Measurements from ENCODE around the gene SF3B2.
"Not testable (repeated sequence)": the region's sequence is repeated elsewhere in the genome, so short reads cannot be mapped to it uniquely, and the experiment has no call there.

SF3B2 gene

DNA sequence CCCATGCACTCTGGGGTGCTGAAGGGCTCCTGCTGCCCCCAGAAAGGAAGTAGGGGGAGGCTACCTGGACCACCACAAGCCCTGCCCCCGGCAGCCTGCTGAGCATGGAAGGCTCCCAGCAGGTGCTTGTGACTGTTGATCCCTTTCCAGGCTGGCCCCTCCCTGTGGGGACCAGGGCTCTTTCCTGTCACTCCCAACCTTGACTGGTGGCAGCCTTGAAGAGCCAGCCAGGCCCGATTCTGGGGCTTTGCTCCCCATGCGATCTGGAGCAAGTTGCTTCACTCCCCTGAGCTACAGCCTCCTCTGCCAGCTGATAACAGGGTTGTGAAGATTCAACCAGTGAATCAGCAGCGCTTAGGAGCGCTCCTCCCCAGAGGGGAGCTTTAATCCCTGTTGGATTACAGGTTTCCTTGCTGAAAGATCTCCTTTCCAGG, 44.9 kb upstream of the SF3B2 start:
- no peaks in the 10 kb centered on the region for H3K9me3 ChIP-seq (ENCODE audit: insufficient read depth, low read length)
- peaks cover 31% of the 10 kb centered on the region for H3K36me3 ChIP-seq (ENCODE audit: insufficient read depth, insufficient read length, low read length)
- no peak overlapping the region for H3K9ac ChIP-seq (ENCODE audit: insufficient read length, low read depth)

DNA sequence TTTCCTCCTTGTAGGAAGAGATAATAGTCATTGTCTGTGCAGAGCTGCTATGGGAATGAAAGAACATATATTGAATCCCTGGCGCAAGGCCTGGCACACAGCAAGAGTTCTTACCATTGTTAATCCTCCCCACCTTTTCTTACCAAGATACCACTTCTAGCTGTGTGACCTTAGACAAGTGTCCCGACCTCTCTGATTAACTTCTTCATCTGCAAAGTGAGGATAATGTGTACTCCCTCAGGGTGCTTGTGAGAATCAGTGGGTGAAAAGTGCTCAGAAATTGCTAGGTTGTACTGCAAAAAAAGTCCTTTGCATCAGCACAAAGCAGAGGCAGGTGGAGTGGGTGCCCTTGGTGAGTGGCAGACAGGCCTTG, 44.1 kb upstream of the SF3B2 start:
- TF ChIP-seq SUZ12 (IDR thresholded peaks at IDR 0.05; ENCODE audit: extremely low read depth, insufficient read depth, insufficient read length) (no peak), ZNF274 (IDR thresholded peaks at IDR 0.05; ENCODE audit: low read depth, low read length) (no peak), YY1 (IDR thresholded peaks at IDR 0.05; ENCODE audit: insufficient read depth, insufficient read length) (no peak)
- Histone ChIP-seq H3K4me3 (ENCODE audit: insufficient read length, low read depth) (no peak overlapping the region), H3K27me3 (ENCODE audit: insufficient read depth, insufficient read length) (no peaks in the 10 kb centered on the region), H3K4me1 (ENCODE audit: insufficient read depth, insufficient read length) (peaks cover 8% of the 10 kb centered on the region), H3K9me3 (ENCODE audit: insufficient read depth, low read length) (no peaks in the 10 kb centered on the region), H3K36me3 (ENCODE audit: insufficient read depth, insufficient read length, low read length) (peaks cover 31% of the 10 kb centered on the region), H3K9ac (ENCODE audit: insufficient read length, low read depth) (no peak overlapping the region)
- DNase-seq (ENCODE audit: low read depth, low spot score): no peak

More for the DNA sequence above, 44.9 kb upstream of the SF3B2 start:
- Histone ChIP-seq H3K4me1 (ENCODE audit: insufficient read depth, insufficient read length) (peaks cover 6% of the 10 kb centered on the region), H3K4me3 (ENCODE audit: insufficient read length, low read depth) (no peak overlapping the region), H3K27me3 (ENCODE audit: insufficient read depth, insufficient read length) (no peaks in the 10 kb centered on the region)
- no peak for TF ChIP-seq YY1 (IDR thresholded peaks at IDR 0.05; ENCODE audit: insufficient read depth, insufficient read length)
- TF ChIP-seq SUZ12 (IDR thresholded peaks at IDR 0.05; ENCODE audit: extremely low read depth, insufficient read depth, insufficient read length): no peak
- TF ChIP-seq ZNF274 (IDR thresholded peaks at IDR 0.05; ENCODE audit: low read depth, low read length): no peak
- DNase-seq (ENCODE audit: low read depth, low spot score): no peak

DNA sequence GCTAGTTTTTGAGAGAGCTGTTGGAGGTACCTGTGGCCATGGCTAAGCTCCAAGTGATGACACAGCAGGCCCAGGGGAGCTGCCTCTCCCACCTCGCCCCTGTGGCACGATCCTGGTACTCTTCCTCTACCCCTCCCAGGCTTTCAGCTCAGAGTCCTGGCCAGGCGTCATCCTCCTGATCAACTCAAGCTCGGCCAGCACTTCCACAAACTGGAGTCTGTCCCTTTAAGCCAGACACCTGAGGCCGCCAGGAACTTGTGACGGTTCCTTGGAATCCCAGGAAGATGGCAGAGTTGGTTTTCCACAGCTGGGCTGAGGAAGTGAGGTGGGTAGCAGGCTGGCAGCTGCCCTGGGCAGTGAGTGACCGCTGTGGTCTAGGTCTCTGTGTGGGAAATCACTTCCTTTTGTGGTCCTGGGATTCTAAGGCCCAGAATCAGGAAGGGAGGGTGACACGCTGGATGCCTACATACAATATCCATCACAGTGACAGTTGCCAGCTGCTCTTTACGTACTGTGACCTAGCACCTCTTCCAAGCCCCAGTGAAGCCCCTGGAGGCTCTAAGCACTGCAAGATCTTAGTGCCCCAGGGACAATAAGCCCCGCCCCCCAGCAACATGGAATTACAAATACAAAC, 43.6 kb upstream of the SF3B2 start:
- no peaks in the 10 kb centered on the region for H3K9me3 ChIP-seq (ENCODE audit: insufficient read depth, low read length)
- peaks cover 8% of the 10 kb centered on the region for H3K4me1 ChIP-seq (ENCODE audit: insufficient read depth, insufficient read length)
- H3K36me3 ChIP-seq (ENCODE audit: insufficient read depth, insufficient read length, low read length): peaks cover 27% of the 10 kb centered on the region
- no peaks in the 10 kb centered on the region for H3K27me3 ChIP-seq (ENCODE audit: insufficient read depth, insufficient read length)
- TF ChIP-seq YY1 (IDR thresholded peaks at IDR 0.05; ENCODE audit: insufficient read depth, insufficient read length): no peak
- TF ChIP-seq ZNF274 (IDR thresholded peaks at IDR 0.05; ENCODE audit: low read depth, low read length): no peak
- TF ChIP-seq SUZ12 (IDR thresholded peaks at IDR 0.05; ENCODE audit: extremely low read depth, insufficient read depth, insufficient read length): no peak
- no peak overlapping the region for H3K4me3 ChIP-seq (ENCODE audit: insufficient read length, low read depth)
- DNase-seq (ENCODE audit: low read depth, low spot score): no peak
- H3K9ac ChIP-seq (ENCODE audit: insufficient read length, low read depth): no peak overlapping the region

DNA sequence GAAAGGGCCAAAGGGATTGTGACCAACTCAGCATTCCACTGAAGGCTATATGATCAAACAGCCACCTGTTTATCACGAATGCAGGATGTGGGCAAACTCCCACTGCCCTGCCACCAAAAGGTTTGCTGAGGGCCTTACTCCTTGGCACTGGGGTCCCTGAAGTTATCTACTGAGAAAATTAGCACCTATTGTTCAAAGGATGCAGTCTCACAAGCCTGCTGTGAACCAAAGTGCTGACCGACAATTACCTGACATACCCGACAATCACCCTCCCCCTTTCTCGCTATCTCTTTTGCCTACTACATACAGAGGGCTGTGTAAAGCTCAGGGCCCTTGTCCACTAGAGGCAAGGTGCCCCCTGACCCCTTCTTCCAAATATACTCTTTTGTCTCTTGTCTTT, 42.1 kb upstream of the SF3B2 start:
- H3K9ac ChIP-seq (ENCODE audit: insufficient read length, low read depth); H3K27me3 ChIP-seq (ENCODE audit: insufficient read depth, insufficient read length); DNase-seq (ENCODE audit: low read depth, low spot score); H3K4me1 ChIP-seq (ENCODE audit: insufficient read depth, insufficient read length); H3K4me3 ChIP-seq (ENCODE audit: insufficient read length, low read depth); H3K9me3 ChIP-seq (ENCODE audit: insufficient read depth, low read length): not testable (repeated sequence)
- H3K36me3 ChIP-seq (ENCODE audit: insufficient read depth, insufficient read length, low read length): peaks cover 14% of the 10 kb centered on the region

DNA sequence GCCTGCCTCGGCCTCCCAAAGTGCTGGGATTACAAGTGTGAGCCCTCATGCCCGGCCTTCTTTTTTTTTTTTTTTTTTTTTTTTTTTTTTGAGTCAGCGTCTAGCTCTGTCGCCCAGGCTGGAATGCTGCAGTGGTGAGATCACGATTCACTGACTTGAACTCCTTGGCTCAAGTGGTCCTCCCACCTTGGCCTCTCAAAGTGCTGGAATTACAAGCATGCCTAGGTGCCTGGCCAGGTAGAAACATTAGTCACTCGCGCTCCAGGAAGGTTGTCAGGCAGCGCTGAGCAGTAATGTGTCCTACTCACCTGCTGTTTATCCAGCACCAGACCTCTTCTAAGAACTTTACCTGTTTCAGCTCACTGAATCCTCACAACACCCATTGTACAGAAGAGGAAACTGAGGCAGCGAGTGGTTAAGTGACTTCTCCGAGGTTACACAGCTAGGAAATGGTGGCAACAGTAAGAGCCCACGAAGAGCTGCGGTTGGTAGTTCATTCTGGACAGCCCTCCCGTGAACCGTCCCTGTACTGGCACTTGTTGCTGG, 40.9 kb upstream of the SF3B2 start:
- H3K36me3 ChIP-seq (ENCODE audit: insufficient read depth, insufficient read length, low read length): peaks cover 2% of the 10 kb centered on the region
- H3K27me3 ChIP-seq (ENCODE audit: insufficient read depth, insufficient read length): no peaks in the 10 kb centered on the region
- no peaks in the 10 kb centered on the region for H3K9me3 ChIP-seq (ENCODE audit: insufficient read depth, low read length)
- peak; percentile 15 for DNase-seq (ENCODE audit: low read depth, low spot score)
- no peak for TF ChIP-seq YY1 (IDR thresholded peaks at IDR 0.05; ENCODE audit: insufficient read depth, insufficient read length)
- no peak for TF ChIP-seq SUZ12 (IDR thresholded peaks at IDR 0.05; ENCODE audit: extremely low read depth, insufficient read depth, insufficient read length)
- no peak for TF ChIP-seq ZNF274 (IDR thresholded peaks at IDR 0.05; ENCODE audit: low read depth, low read length)
- peaks cover 13% of the 10 kb centered on the region for H3K4me1 ChIP-seq (ENCODE audit: insufficient read depth, insufficient read length)
- H3K4me3 ChIP-seq (ENCODE audit: insufficient read length, low read depth): no peak overlapping the region
- no peak overlapping the region for H3K9ac ChIP-seq (ENCODE audit: insufficient read length, low read depth)

DNA sequence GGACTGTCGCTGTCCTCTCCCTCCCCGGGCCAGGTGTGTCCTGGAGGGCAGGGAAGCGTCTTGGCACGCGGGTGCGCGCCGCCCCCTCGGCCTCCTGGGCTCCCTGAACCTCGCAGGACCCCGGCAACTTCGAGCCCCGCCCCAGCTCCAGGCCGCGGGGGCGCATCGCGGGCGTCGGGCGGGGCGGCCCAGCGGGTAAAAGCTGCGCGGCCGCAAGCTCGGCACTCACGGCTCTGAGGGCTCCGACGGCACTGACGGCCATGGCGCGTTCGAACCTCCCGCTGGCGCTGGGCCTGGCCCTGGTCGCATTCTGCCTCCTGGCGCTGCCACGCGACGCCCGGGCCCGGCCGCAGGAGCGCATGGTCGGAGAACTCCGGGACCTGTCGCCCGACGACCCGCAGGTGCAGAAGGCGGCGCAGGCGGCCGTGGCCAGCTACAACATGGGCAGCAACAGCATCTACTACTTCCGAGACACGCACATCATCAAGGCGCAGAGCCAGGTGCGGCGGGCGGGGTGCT, 40.3 kb upstream of the SF3B2 start, which contains the start of gene CST6:
CST6 (plus strand) TSS at position 224 of the 519 bp plus-strand sequence; CDS start at position 261, 37 bp downstream.
- TF ChIP-seq YY1 (IDR thresholded peaks at IDR 0.05; ENCODE audit: insufficient read depth, insufficient read length): no peak
- no peak for TF ChIP-seq ZNF274 (IDR thresholded peaks at IDR 0.05; ENCODE audit: low read depth, low read length)
- TF ChIP-seq SUZ12 (IDR thresholded peaks at IDR 0.05; ENCODE audit: extremely low read depth, insufficient read depth, insufficient read length): no peak
- Histone ChIP-seq H3K9me3 (ENCODE audit: insufficient read depth, low read length) (no peaks in the 10 kb centered on the region), H3K4me1 (ENCODE audit: insufficient read depth, insufficient read length) (peaks cover 11% of the 10 kb centered on the region), H3K27me3 (ENCODE audit: insufficient read depth, insufficient read length) (no peaks in the 10 kb centered on the region), H3K4me3 (ENCODE audit: insufficient read length, low read depth) (no peak within 1 kb of the TSS), H3K36me3 (ENCODE audit: insufficient read depth, insufficient read length, low read length) (no peaks in the 10 kb centered on the region), H3K9ac (ENCODE audit: insufficient read length, low read depth) (no peak within 1 kb of the TSS)
- no peak for DNase-seq (ENCODE audit: low read depth, low spot score)

DNA sequence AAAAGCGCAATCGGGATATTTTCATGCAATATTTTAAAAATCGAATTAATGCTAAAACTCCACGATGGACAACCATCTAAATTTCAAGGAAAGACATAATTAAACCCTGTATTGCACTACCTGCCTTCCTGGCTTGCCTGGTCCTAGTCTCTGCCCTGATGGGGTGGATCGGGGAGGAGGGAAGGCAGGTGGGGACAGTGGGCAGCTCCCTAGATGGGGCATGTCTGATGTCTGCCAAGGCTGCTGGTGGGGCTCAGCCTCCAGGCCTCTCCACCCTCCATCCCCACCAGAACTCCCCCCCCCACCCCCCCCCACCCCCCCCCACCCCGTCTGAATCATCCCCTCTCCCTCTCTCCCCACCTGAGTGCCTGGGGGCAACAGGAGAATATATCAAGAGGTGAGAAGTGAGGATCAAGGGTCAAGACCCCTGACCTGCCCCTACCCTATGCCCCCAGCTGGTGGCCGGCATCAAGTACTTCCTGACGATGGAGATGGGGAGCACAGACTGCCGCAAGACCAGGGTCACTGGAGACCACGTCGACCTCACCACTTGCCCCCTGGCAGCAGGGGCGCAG, 39.7 kb upstream of the SF3B2 start:
- H3K9ac ChIP-seq (ENCODE audit: insufficient read length, low read depth): no peak overlapping the region
- H3K4me3 ChIP-seq (ENCODE audit: insufficient read length, low read depth): no peak overlapping the region
- no peak for DNase-seq (ENCODE audit: low read depth, low spot score)
- H3K27me3 ChIP-seq (ENCODE audit: insufficient read depth, insufficient read length): no peaks in the 10 kb centered on the region
- H3K4me1 ChIP-seq (ENCODE audit: insufficient read depth, insufficient read length): peaks cover 10% of the 10 kb centered on the region
- no peaks in the 10 kb centered on the region for H3K36me3 ChIP-seq (ENCODE audit: insufficient read depth, insufficient read length, low read length)
- no peak for TF ChIP-seq SUZ12 (IDR thresholded peaks at IDR 0.05; ENCODE audit: extremely low read depth, insufficient read depth, insufficient read length)
- no peak for TF ChIP-seq YY1 (IDR thresholded peaks at IDR 0.05; ENCODE audit: insufficient read depth, insufficient read length)
- no peak for TF ChIP-seq ZNF274 (IDR thresholded peaks at IDR 0.05; ENCODE audit: low read depth, low read length)
- H3K9me3 ChIP-seq (ENCODE audit: insufficient read depth, low read length): no peaks in the 10 kb centered on the region

All from NT2/D1 (cell line).